Mucosa of rectum (tissue), 2 donors: ENCODE results near the gene POLR1A.
"Not testable (repeated sequence)": the region's sequence is repeated elsewhere in the genome, so short reads cannot be mapped to it uniquely, and the experiment has no call there.

ENCODE experiments used
- H3K27ac ChIP-seq, 2 donors: one replicate each; pipeline ENCODE4 v1.7.0; 2013; ENCODE audit warnings: inconsistent platforms in 2 of 2, low read depth in 2 of 2, low read length in 2 of 2
- H3K27me3 ChIP-seq, 2 donors: one replicate each; pipeline ENCODE4 v1.7.0; 2013; ENCODE audit warnings: low read length in 2 of 2; ENCODE audit not compliant: control insufficient read depth in 2 of 2, insufficient read depth in 2 of 2
- H3K36me3 ChIP-seq, 2 donors: one replicate each; pipeline ENCODE4 v1.7.0; 2013; ENCODE audit warnings: low read length in 2 of 2; ENCODE audit not compliant: control insufficient read depth in 2 of 2, insufficient read depth in 2 of 2
- H3K4me1 ChIP-seq, 2 donors: one replicate each; pipeline ENCODE4 v1.7.0; 2013; ENCODE audit warnings: low read length in 2 of 2, mild to moderate bottlenecking in 1 of 2; ENCODE audit not compliant: control insufficient read depth in 2 of 2, insufficient read depth in 2 of 2
- H3K4me3 ChIP-seq, 2 donors: one replicate each; pipeline ENCODE4 v1.7.0; 2013; ENCODE audit warnings: low read length in 2 of 2
- H3K9ac ChIP-seq, 2 donors: one replicate each; pipeline ENCODE4 v1.7.0; 2013; ENCODE audit warnings: low read length in 2 of 2, low read depth in 1 of 2, mild to moderate bottlenecking in 1 of 2
- H3K9me3 ChIP-seq, 2 donors: one replicate each; pipeline ENCODE4 v1.7.0; 2013; ENCODE audit warnings: low read length in 2 of 2; ENCODE audit not compliant: control insufficient read depth in 2 of 2
- donor health status: healthy.
- donor health status: Normal muscosa, but diverticular disease.

POLR1A gene

GRCh38 chr2:85994421-85994777 is 111.3 kb downstream of the POLR1A start:
- Histone ChIP-seq H3K4me1 (peaks cover 25 to 28% of the 10 kb centered on the region in 2 donors), H3K9ac (no peak overlapping the region), H3K27ac (peak overlapping the region in 1 of 2 donors; percentile 32)

GRCh38 chr2:85992611-85993010 is 113.1 kb downstream of the POLR1A start:
- no peaks in the 10 kb centered on the region for H3K27me3 ChIP-seq
- H3K9me3 ChIP-seq: no peaks in the 10 kb centered on the region
- H3K36me3 ChIP-seq: no peaks in the 10 kb centered on the region
- H3K4me1 ChIP-seq: peaks cover 13 to 17% of the 10 kb centered on the region in 2 donors
- no peak overlapping the region for H3K4me3 ChIP-seq
- no peak overlapping the region for H3K9ac ChIP-seq
- H3K27ac ChIP-seq: no peak overlapping the region

More at GRCh38 chr2:85994421-85994777, 111.3 kb downstream of the POLR1A start:
- Histone ChIP-seq H3K36me3 (no peaks in the 10 kb centered on the region), H3K9me3 (no peaks in the 10 kb centered on the region), H3K27me3 (no peaks in the 10 kb centered on the region), H3K4me3 (peak overlapping the region; percentile 2 to 7)

- not testable (repeated sequence) for H3K9me3 ChIP-seq, H3K27me3 ChIP-seq, H3K4me3 ChIP-seq, H3K9ac ChIP-seq, H3K36me3 ChIP-seq, H3K27ac ChIP-seq
- H3K4me1 ChIP-seq: peaks cover 10 to 16% of the 10 kb centered on the region in 2 donors
These were observed 113.6 kb downstream of the POLR1A start for GRCh38 chr2:85992053-85992452.

- Histone ChIP-seq H3K27ac (no peak overlapping the region), H3K9me3 (no peaks in the 10 kb centered on the region), H3K4me1 (peaks cover 10% of the 10 kb centered on the region in 2 donors), H3K9ac (no peak overlapping the region), H3K27me3 (no peaks in the 10 kb centered on the region), H3K36me3 (no peaks in the 10 kb centered on the region), H3K4me3 (no peak overlapping the region)
These were observed 115.6 kb downstream of the POLR1A start for GRCh38 chr2:85990084-85990483.

- Histone ChIP-seq H3K27ac (no peak overlapping the region), H3K4me1 (peaks cover 5 to 7% of the 10 kb centered on the region in 2 donors), H3K9ac (no peak overlapping the region), H3K27me3 (no peaks in the 10 kb centered on the region), H3K4me3 (no peak overlapping the region), H3K36me3 (no peaks in the 10 kb centered on the region), H3K9me3 (no peaks in the 10 kb centered on the region)
These were observed 116.3 kb downstream of the POLR1A start for GRCh38 chr2:85989288-85989865.

GRCh38 chr2:85988914-85989270 is 116.8 kb downstream of the POLR1A start:
- Histone ChIP-seq H3K27me3 (no peaks in the 10 kb centered on the region), H3K27ac (no peak overlapping the region), H3K9ac (no peak overlapping the region), H3K4me3 (no peak overlapping the region), H3K9me3 (no peaks in the 10 kb centered on the region), H3K4me1 (peaks cover under 1 to 4% of the 10 kb centered on the region in 2 donors), H3K36me3 (no peaks in the 10 kb centered on the region)

GRCh38 chr2:85988175-85988913 is 117.3 kb downstream of the POLR1A start:
- Histone ChIP-seq H3K4me1 (no peaks in the 10 kb centered on the region), H3K4me3 (no peak overlapping the region), H3K27me3 (no peaks in the 10 kb centered on the region), H3K9me3 (no peaks in the 10 kb centered on the region), H3K36me3 (no peaks in the 10 kb centered on the region), H3K9ac (no peak overlapping the region), H3K27ac (no peak overlapping the region)

GRCh38 chr2:85987266-85988174 is 118.2 kb downstream of the POLR1A start:
- H3K36me3 ChIP-seq: no peaks in the 10 kb centered on the region
- H3K4me1 ChIP-seq: no peaks in the 10 kb centered on the region
- no peak overlapping the region for H3K9ac ChIP-seq
- peak overlapping the region in 1 of 2 donors; percentile 18 for H3K27ac ChIP-seq
- no peak overlapping the region for H3K4me3 ChIP-seq
- no peaks in the 10 kb centered on the region for H3K9me3 ChIP-seq
- H3K27me3 ChIP-seq: no peaks in the 10 kb centered on the region

GRCh38 chr2:85986121-85986520 is 119.6 kb downstream of the POLR1A start:
- Histone ChIP-seq H3K27ac (no peak overlapping the region), H3K27me3 (no peaks in the 10 kb centered on the region), H3K9ac (no peak overlapping the region), H3K4me1 (no peaks in the 10 kb centered on the region), H3K36me3 (no peaks in the 10 kb centered on the region), H3K9me3 (no peaks in the 10 kb centered on the region), H3K4me3 (no peak overlapping the region)

- no peaks in the 10 kb centered on the region for H3K36me3 ChIP-seq
- no peak overlapping the region for H3K27ac ChIP-seq
- no peak overlapping the region for H3K9ac ChIP-seq
- H3K27me3 ChIP-seq: no peaks in the 10 kb centered on the region
- H3K4me3 ChIP-seq: no peak overlapping the region
- H3K9me3 ChIP-seq: no peaks in the 10 kb centered on the region
- no peaks in the 10 kb centered on the region for H3K4me1 ChIP-seq
These were observed 120.9 kb downstream of the POLR1A start for GRCh38 chr2:85984788-85985187.
